Adrenal gland (tissue), 12 donors: ENCODE results near the gene ATXN7L1. TPM values are rescaled to one million over a fixed set of nuclear protein-coding genes. Genes with fewer than 3 reads are reported as not detected.

Experiments used
- DNase-seq, 7 donors: peaks; one replicate each; pipeline ENCODE4 v3.0.0-alpha.2; 2019 to 2020
- H3K27ac ChIP-seq, 5 donors: fragments of 200-600 bp; sonication (generic) in 4 of 5; 1 replicate in 3 of 5; 2 replicates in 2 of 5; pipeline versions ENCODE4 v1.5.1 to v1.8.0; 2016 to 2020; ENCODE audit warnings: mild to moderate bottlenecking in 1 of 5
- H3K27me3 ChIP-seq: fragments of 200-600 bp; 2 replicates; pipeline ENCODE4 v1.8.0; 2021
- H3K36me3 ChIP-seq, 2 donors: fragments of 200-600 bp; replicated peaks in 1 of 2; 1 replicate in 1 of 2; 2 replicates in 1 of 2; pipeline versions ENCODE4 v1.5.1 to v1.8.0; 2018 to 2022
- H3K4me1 ChIP-seq, 2 donors: fragments of 200-600 bp; replicated peaks in 1 of 2; 1 replicate in 1 of 2; 2 replicates in 1 of 2; pipeline versions ENCODE4 v1.5.1 to v1.8.0; 2018 to 2021
- H3K4me3 ChIP-seq, 4 donors: fragments of 200-600 bp; sonication (generic) in 3 of 4; one replicate each; pipeline ENCODE4 v1.5.1; 2016 to 2018
- H3K9me3 ChIP-seq, 3 donors: fragments of 200-600 bp; sonication (generic) in 1 of 3; replicated peaks in 1 of 3; 1 replicate in 2 of 3; 2 replicates in 1 of 3; pipeline versions ENCODE4 v1.5.1 to v1.8.0; 2016 to 2021
- CTCF ChIP-seq, 6 experiments: fragments of 450-650 bp in 4 of 6; fragments of 200-600 bp in 2 of 6; sonication (generic) in 1 of 6; IDR thresholded peaks; 1 replicate in 5 of 6; 2 replicates in 1 of 6; pipeline versions ENCODE4 v1.5.1 to v1.8.0; 2016 to 2021; ENCODE audit warnings: antibody characterized with exemption in 6 of 6, mild to moderate bottlenecking in 2 of 6, moderate library complexity in 1 of 6
- POLR2A ChIP-seq, 2 donors: fragments of 450-650 bp; IDR thresholded peaks; one replicate each; pipeline ENCODE4 v1.6.1; 2017; ENCODE audit warnings: antibody characterized with exemption in 2 of 2, mild to moderate bottlenecking in 2 of 2, moderate library complexity in 1 of 2
- WGBS, 4 donors: extraction: QIAGEN DNeasy Blood & Tissue Kit in 2 of 4; methylation state at CpG; one replicate each; pipeline versions ENCODE4 v1.1.5 to v1.1.7; 2013 to 2017; 5-methylcytosine and 5-hydroxymethylcytosine counted together
- intact Hi-C, 2 donors: fragments of 100-400 bp; cut with DNase I; formaldehyde crosslinking; loops; one replicate each; pipeline versions ENCODE4 v1.14.1 to v1.15.0; 2022 to 2023
- polyA plus RNA-seq, 3 donors: library from polyadenylated mRNA; stranded (reverse); fragments of 200-250 nt in 2 of 3; fragments of 350-450 nt in 1 of 3; fragmentation: Illumina TruSeq in 1 of 3; extraction: RNeasy Lipid Tissue Mini Kit (QIAGEN cat#74804) in 1 of 3; gene quantifications; one replicate each; pipeline ENCODE4 v1.2.3, GENCODE V29; 2013 to 2014
- total RNA-seq, 9 donors: library from RNA; depleted of rRNA in 4 of 9; stranded (reverse); fragments of >200 nt in 4 of 9; fragments of 120-200 nt in 1 of 9; fragmentation: NEBNext Ultra II Directional in 1 of 9; extraction: Animal tissue kit (Norgen Biotek cat#: 25700) in 1 of 9; gene quantifications; one replicate each; pipeline versions ENCODE4 v1.1.0 to v1.2.4, GENCODE V29; 2013 to 2023
- donor health status: healthy with polysubstance abuse.
- donor health status: Bipolar disorder and iron deficiency.
- donor health status: DM: yes; HTN: yes; CAD: no.
- donor health status: DM: no; HTN: no; CAD: no.
- donor health status: DM: no; HTN: no; CAD: no.
- donor health status: DM: yes; HTN: yes; CAD: no.

ATXN7L1 gene
- total and polyA plus RNA-seq, 12 donors = 3.6 to 24.6 (median 9.0) TPM

DNA sequence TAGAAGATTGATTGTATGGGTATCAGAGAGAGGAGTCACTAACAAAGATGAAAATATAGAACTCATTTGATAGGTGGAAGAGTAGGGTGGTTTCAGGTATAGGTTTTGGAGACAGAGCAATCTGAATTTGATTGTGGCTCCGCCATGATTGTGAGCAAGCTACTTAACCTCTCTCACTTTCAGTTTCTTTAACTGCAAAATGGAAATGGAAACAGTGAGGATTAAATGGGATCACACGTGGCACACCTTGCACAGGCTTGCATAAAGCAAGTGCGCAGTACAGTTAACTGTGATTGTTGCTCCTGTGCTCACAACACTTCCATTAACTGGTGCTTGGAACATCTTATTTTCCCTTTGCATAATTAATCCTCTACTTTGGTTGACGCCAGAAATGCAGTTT lies 54.9 kb downstream of the ATXN7L1 start:
- H3K27ac ChIP-seq = no peak overlapping the region
- 94 to 98% (median 97%) methylated on average over 4 of the region's 4 CpGs for WGBS, 4 donors
- H3K4me3 ChIP-seq = no peak overlapping the region
- H3K36me3 ChIP-seq = no peaks in the 10 kb centered on the region
- H3K27me3 ChIP-seq = no peaks in the 10 kb centered on the region
- intact Hi-C loops = no loop called here
- TF ChIP-seq POLR2A (IDR thresholded peaks at IDR 0.05) (no peak), CTCF (IDR thresholded peaks at IDR 0.05) (no peak)
- H3K4me1 ChIP-seq = peaks cover 0 to 7% of the 10 kb centered on the region in 2 donors
- no peak for DNase-seq
- no peaks in the 10 kb centered on the region for H3K9me3 ChIP-seq

GRCh38 chr7:105820363-105821066 lies 55.9 kb downstream of the ATXN7L1 start:
- no peaks in the 10 kb centered on the region for H3K4me1 ChIP-seq
- TF ChIP-seq POLR2A (IDR thresholded peaks at IDR 0.05) (no peak), CTCF (IDR thresholded peaks at IDR 0.05) (no peak)
- 90 to 96% (median 92%) methylated on average over 5 of the region's 5 CpGs for WGBS, 4 donors
- no peak for DNase-seq
- H3K9me3 ChIP-seq = no peaks in the 10 kb centered on the region
- H3K36me3 ChIP-seq = no peaks in the 10 kb centered on the region
- intact Hi-C loops = no loop called here
- no peaks in the 10 kb centered on the region for H3K27me3 ChIP-seq
- no peak overlapping the region for H3K4me3 ChIP-seq
- H3K27ac ChIP-seq = no peak overlapping the region

- DNase-seq = no peak
- no peaks in the 10 kb centered on the region for H3K27me3 ChIP-seq
- TF ChIP-seq CTCF (IDR thresholded peaks at IDR 0.05) (no peak), POLR2A (IDR thresholded peaks at IDR 0.05) (no peak)
- no peaks in the 10 kb centered on the region for H3K9me3 ChIP-seq
- H3K36me3 ChIP-seq = no peaks in the 10 kb centered on the region
- intact Hi-C loops = no loop called here
- H3K4me1 ChIP-seq = no peaks in the 10 kb centered on the region
- no peak overlapping the region for H3K4me3 ChIP-seq
- H3K27ac ChIP-seq = no peak overlapping the region
- WGBS, 4 donors = 96 to 98% (median 97%) methylated on average over 18 of the region's 18 CpGs
These were observed 56.8 kb downstream of the ATXN7L1 start for GRCh38 chr7:105819559-105819958.

- intact Hi-C loops = no loop called here
- no peak for DNase-seq
- no peak for TF ChIP-seq CTCF (IDR thresholded peaks at IDR 0.05)
- TF ChIP-seq POLR2A (IDR thresholded peaks at IDR 0.05) = no peak
These were observed 59.3 kb downstream of the ATXN7L1 start for GRCh38 chr7:105816954-105817615.

More at GRCh38 chr7:105816954-105817615, 59.3 kb downstream of the ATXN7L1 start:
- H3K27me3 ChIP-seq = no peaks in the 10 kb centered on the region
- H3K4me3 ChIP-seq = no peak overlapping the region
- H3K36me3 ChIP-seq = no peaks in the 10 kb centered on the region
- no peaks in the 10 kb centered on the region for H3K4me1 ChIP-seq
- no peak overlapping the region for H3K27ac ChIP-seq
- H3K9me3 ChIP-seq = no peaks in the 10 kb centered on the region
- WGBS, 4 donors = 91 to 93% (median 91%) methylated on average over 6 of the region's 6 CpGs
